GM18951 (cell line): Measurements from ENCODE around the gene BRD3.
"Not testable (repeated sequence)": the region's sequence is repeated elsewhere in the genome, so short reads cannot be mapped to it uniquely, and the experiment has no call there.

Experiments
- POLR2A ChIP-seq: IDR thresholded peaks from 4 replicates; pipeline ENCODE4 v1.6.1; 2011; ENCODE audit warnings: mild to moderate bottlenecking; ENCODE audit not compliant: insufficient read length, insufficient read depth; ENCODE audit errors: extremely low read depth
- in situ Hi-C: fragments of 300-500 bp; cut with MboI; formaldehyde crosslinking; loops from one replicate; pipeline ENCODE4 v1.12.0; 2022; ENCODE audit warnings: low sequenced_read_pairs, mixed read lengths, inconsistent platforms; ENCODE audit not compliant: unreplicated experiment

The BRD3 gene

GRCh38 chr9:133989625-133990365, 78.0 kb downstream of the BRD3 start:
- in situ Hi-C loops: loop anchor here (10.0 kb wide), 1 partner anchor 195 kb away; no protein-coding TSS in a partner anchor

GRCh38 chr9:133988771-133989170, 79.1 kb downstream of the BRD3 start:
- in situ Hi-C loops: not testable (repeated sequence)

More at GRCh38 chr9:133989625-133990365, 78.0 kb downstream of the BRD3 start:
- no peak for TF ChIP-seq POLR2A

GRCh38 chr9:133987946-133988665, 79.7 kb downstream of the BRD3 start:
- in situ Hi-C loops: no loop called here
- TF ChIP-seq POLR2A: no peak

GRCh38 chr9:133987446-133987788, 80.4 kb downstream of the BRD3 start:
- no peak for TF ChIP-seq POLR2A
- in situ Hi-C loops: no loop called here

- no peak for TF ChIP-seq POLR2A
- in situ Hi-C loops: no loop called here
Observed at GRCh38 chr9:133986774-133987445, 80.9 kb downstream of the BRD3 start.

- in situ Hi-C loops: no loop called here
- no peak for TF ChIP-seq POLR2A
Observed at GRCh38 chr9:133986061-133986460, 81.8 kb downstream of the BRD3 start.

GRCh38 chr9:133982971-133983720, 84.7 kb downstream of the BRD3 start:
- in situ Hi-C loops: no loop called here
- TF ChIP-seq POLR2A: no peak

GRCh38 chr9:133981958-133982681, 85.7 kb downstream of the BRD3 start:
- no peak for TF ChIP-seq POLR2A
- in situ Hi-C loops: no loop called here

- no peak for TF ChIP-seq POLR2A
- in situ Hi-C loops: no loop called here
Observed at GRCh38 chr9:133981589-133981957, 86.3 kb downstream of the BRD3 start.

- in situ Hi-C loops: no loop called here
- TF ChIP-seq POLR2A: no peak
Observed at GRCh38 chr9:133980864-133981588, 86.8 kb downstream of the BRD3 start.
